HEK293T (cell line): ENCODE measurements around the gene RSF1.

ENCODE experiments used
- FOXA1 ChIP-seq: fragments of 450-650 bp; IDR thresholded peaks from 2 replicates; pipeline ENCODE4 v1.6.1; 2016; ENCODE audit warnings: mild to moderate bottlenecking
- FOXM1 ChIP-seq: fragments of 450-650 bp; IDR thresholded peaks from 2 replicates; pipeline ENCODE4 v1.6.1; 2017; ENCODE audit warnings: mild to moderate bottlenecking, borderline replicate concordance
- HDGF ChIP-seq: fragments of 450-650 bp; IDR thresholded peaks from 2 replicates; pipeline ENCODE4 v1.6.1; 2017; ENCODE audit warnings: antibody characterized with exemption, borderline replicate concordance
- PKNOX1 ChIP-seq: fragments of 450-650 bp; IDR thresholded peaks from 2 replicates; pipeline ENCODE4 v1.6.1; 2016
- SUZ12 ChIP-seq: fragments of 450-650 bp; IDR thresholded peaks from 2 replicates; pipeline ENCODE4 v1.6.1; 2016; ENCODE audit warnings: mild to moderate bottlenecking

GRCh38 chr11:77672264-77672663, 148.3 kb downstream of the RSF1 start:
- TF ChIP-seq PKNOX1 = no peak
- TF ChIP-seq SUZ12 = no peak
- TF ChIP-seq HDGF = no peak
- TF ChIP-seq FOXA1 = no peak
- TF ChIP-seq FOXM1 = no peak
